Endothelial cell of umbilical vein (primary cell): ENCODE data around the gene MIEF1.

Experiments
- CTCF ChIP-seq, 2 donors: IDR thresholded peaks; 1 replicate in 1 of 2; 2 replicates in 1 of 2; pipeline ENCODE4 v1.5.1; 2011; ENCODE audit warnings: low read length in 2 of 2, mild to moderate bottlenecking in 2 of 2, moderate library complexity in 2 of 2, control low read depth in 1 of 2, inconsistent platforms in 1 of 2, low read depth in 1 of 2; ENCODE audit not compliant: insufficient read depth in 1 of 2; ENCODE audit errors: extremely low read depth in 1 of 2
- EZH2 ChIP-seq: IDR thresholded peaks from 2 replicates; pipeline ENCODE4 v1.6.1; 2012; ENCODE audit warnings: borderline replicate concordance, low read depth, mild to moderate bottlenecking, moderate library complexity, low read length, inconsistent platforms; ENCODE audit not compliant: severe bottlenecking
- FOS ChIP-seq: IDR thresholded peaks from 2 replicates; pipeline ENCODE4 v1.6.1; 2011; ENCODE audit warnings: mild to moderate bottlenecking, low read length, moderate library complexity, borderline replicate concordance; ENCODE audit not compliant: insufficient read depth
- POLR2A ChIP-seq: IDR thresholded peaks from 2 replicates; pipeline ENCODE4 v1.6.1; 2012; ENCODE audit warnings: low read depth, mild to moderate bottlenecking, control low read depth, low read length
- POLR2AphosphoS5 ChIP-seq: IDR thresholded peaks from 2 replicates; pipeline ENCODE4 v1.6.1; 2012; ENCODE audit warnings: low read depth, mild to moderate bottlenecking, control low read depth, low read length, moderate library complexity; ENCODE audit not compliant: insufficient read depth

DNA sequence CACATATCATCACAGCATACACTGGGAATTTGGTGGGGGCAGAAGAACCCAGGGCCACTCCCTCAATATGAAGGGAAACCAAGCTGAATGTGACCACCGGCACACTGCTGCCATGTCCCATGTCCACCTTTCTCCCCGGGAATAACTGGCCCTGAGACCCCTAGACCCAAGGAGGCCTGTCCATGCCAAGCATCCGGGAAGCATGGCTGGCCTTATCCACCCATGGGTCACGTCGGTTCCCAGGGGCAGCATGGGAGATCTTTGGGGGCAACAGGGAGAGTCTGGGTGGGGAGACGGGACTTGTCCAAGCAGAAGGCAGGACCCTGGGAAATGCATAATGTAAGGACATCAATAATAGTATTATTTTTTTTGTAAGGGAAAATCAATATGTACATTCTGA, 10.4 kb upstream of the MIEF1 start:
- TF ChIP-seq CTCF (IDR thresholded peaks at IDR 0.05; ENCODE audit: extremely low read depth in 1 of 2, insufficient read depth in 1 of 2, low read depth in 1 of 2, low read length in 2 of 2): no peak
- TF ChIP-seq POLR2A: no peak
- TF ChIP-seq FOS: no peak
- TF ChIP-seq EZH2: no peak
- TF ChIP-seq POLR2AphosphoS5: no peak
